22Rv1 (cell line): Measurements from ENCODE around the gene SPTLC2.

Experiments used
- ZFX ChIP-seq: fragments of 450-650 bp; IDR thresholded peaks from 2 replicates; pipeline ENCODE4 v1.6.1; 2017; ENCODE audit warnings: antibody characterized with exemption, borderline replicate concordance
- TF ChIP-seq, protein P1 (sequence below): fragments of 450-650 bp; IDR thresholded peaks from 2 replicates; pipeline ENCODE4 v1.5.1; 2017; ENCODE audit warnings: mild to moderate bottlenecking

GRCh38 chr14:77616454-77617229 is at the start of gene SPTLC2:
- TF ChIP-seq, protein P1, sequence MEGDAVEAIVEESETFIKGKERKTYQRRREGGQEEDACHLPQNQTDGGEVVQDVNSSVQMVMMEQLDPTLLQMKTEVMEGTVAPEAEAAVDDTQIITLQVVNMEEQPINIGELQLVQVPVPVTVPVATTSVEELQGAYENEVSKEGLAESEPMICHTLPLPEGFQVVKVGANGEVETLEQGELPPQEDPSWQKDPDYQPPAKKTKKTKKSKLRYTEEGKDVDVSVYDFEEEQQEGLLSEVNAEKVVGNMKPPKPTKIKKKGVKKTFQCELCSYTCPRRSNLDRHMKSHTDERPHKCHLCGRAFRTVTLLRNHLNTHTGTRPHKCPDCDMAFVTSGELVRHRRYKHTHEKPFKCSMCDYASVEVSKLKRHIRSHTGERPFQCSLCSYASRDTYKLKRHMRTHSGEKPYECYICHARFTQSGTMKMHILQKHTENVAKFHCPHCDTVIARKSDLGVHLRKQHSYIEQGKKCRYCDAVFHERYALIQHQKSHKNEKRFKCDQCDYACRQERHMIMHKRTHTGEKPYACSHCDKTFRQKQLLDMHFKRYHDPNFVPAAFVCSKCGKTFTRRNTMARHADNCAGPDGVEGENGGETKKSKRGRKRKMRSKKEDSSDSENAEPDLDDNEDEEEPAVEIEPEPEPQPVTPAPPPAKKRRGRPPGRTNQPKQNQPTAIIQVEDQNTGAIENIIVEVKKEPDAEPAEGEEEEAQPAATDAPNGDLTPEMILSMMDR: peak; percentile 37
- no peak for TF ChIP-seq ZFX
